IMR-90 (cell line): ENCODE results near the gene DDR1. TPM values are rescaled to one million over a fixed set of nuclear protein-coding genes. Genes with fewer than 3 reads are reported as not detected.

Experiments used
- ATAC-seq: fragments of 200-7000 bp; cut with Tn5 transposase; 2 replicates; pipeline ENCODE4 v1.9.1; 2020; ENCODE audit warnings: low read depth, mild to moderate bottlenecking, moderate library complexity
- BruUV-seq: library from RNA; stranded (reverse); fragments of 400-500 nt; replicated peaks from 2 replicates; lab custom pipeline; 2021; lab: Mats Ljungman, UMichigan
- CTCF ChIA-PET: fragments of 300-600 bp; formaldehyde crosslinking; extraction: SDS; loops from one replicate; lab custom pipeline; 2021; ENCODE audit warnings: antibody characterized with exemption; lab: Yijun Ruan, JAX
- POLR2A ChIA-PET: fragments of 300-600 bp; sonication (Branson Sonifier 250); formaldehyde crosslinking; loops from one replicate; lab custom pipeline; 2022; ENCODE audit warnings: antibody characterized with exemption; ENCODE audit not compliant: unreplicated experiment; lab: Charles Lee
- DNase-seq: peaks from one replicate; pipeline ENCODE4 v3.0.0; 2013
- H2AFZ ChIP-seq: replicated peaks from 2 replicates; pipeline ENCODE3; 2013; ENCODE audit warnings: low read length, mild to moderate bottlenecking; ENCODE audit not compliant: poor library complexity
- H2AK5ac ChIP-seq: 2 replicates; pipeline ENCODE4 v1.6.1; 2013; ENCODE audit warnings: low read depth, low read length, inconsistent platforms
- H2AK9ac ChIP-seq: replicated peaks from 2 replicates; pipeline ENCODE3; 2013; ENCODE audit warnings: mild to moderate bottlenecking, low read depth, low read length, moderate library complexity; ENCODE audit not compliant: poor library complexity
- H2BK120ac ChIP-seq: 2 replicates; pipeline ENCODE4 v1.6.1; 2013; ENCODE audit warnings: low read depth, low read length, inconsistent platforms
- H2BK15ac ChIP-seq: 3 replicates; pipeline ENCODE4 v1.6.1; 2013; ENCODE audit warnings: low read depth, low read length, inconsistent platforms
- H2BK20ac ChIP-seq: 2 replicates; pipeline ENCODE4 v1.6.1; 2013; ENCODE audit warnings: low read depth, mild to moderate bottlenecking, inconsistent platforms, low read length, moderate library complexity
- H2BK5ac ChIP-seq: 2 replicates; pipeline ENCODE4 v1.6.1; 2013; ENCODE audit warnings: mild to moderate bottlenecking, low read depth, low read length, inconsistent platforms; ENCODE audit not compliant: poor library complexity, severe bottlenecking
- H3K14ac ChIP-seq: replicated peaks from 2 replicates; pipeline ENCODE4 v1.6.1; 2013; ENCODE audit warnings: low read depth, low read length, inconsistent platforms
- H3K18ac ChIP-seq: 2 replicates; pipeline ENCODE4 v1.6.1; 2013; ENCODE audit warnings: low read depth, low read length, control low read depth
- H3K23ac ChIP-seq: 2 replicates; pipeline ENCODE4 v1.6.1; 2013; ENCODE audit warnings: low read depth, low read length, inconsistent platforms
- H3K27ac ChIP-seq: 2 replicates; pipeline ENCODE4 v1.5.1; 2013; ENCODE audit warnings: mild to moderate bottlenecking, control low read depth, low read length; ENCODE audit not compliant: insufficient read depth
- H3K27me3 ChIP-seq: 2 replicates; pipeline ENCODE4 v1.6.1; 2013; ENCODE audit warnings: low read length; ENCODE audit not compliant: control insufficient read depth, insufficient read depth
- H3K36me3 ChIP-seq: 2 replicates; pipeline ENCODE4 v1.6.1; 2013; ENCODE audit warnings: low read length, mixed read lengths; ENCODE audit not compliant: control insufficient read depth, insufficient read depth
- H3K4ac ChIP-seq: 2 replicates; pipeline ENCODE4 v1.6.1; 2013; ENCODE audit warnings: low read depth, low read length, inconsistent platforms
- H3K4me1 ChIP-seq: 2 replicates; pipeline ENCODE4 v1.6.1; 2013; ENCODE audit warnings: low read length, mixed read lengths; ENCODE audit not compliant: control insufficient read depth, insufficient read depth
- H3K4me2 ChIP-seq: 2 replicates; pipeline ENCODE4 v1.6.1; 2013; ENCODE audit warnings: low read depth, mild to moderate bottlenecking, control low read depth, low read length, moderate library complexity
- H3K4me3 ChIP-seq: 2 replicates; pipeline ENCODE4 v1.5.1; 2013; ENCODE audit warnings: low read depth, mild to moderate bottlenecking, control low read depth, low read length, moderate library complexity; ENCODE audit not compliant: insufficient read depth
- H3K56ac ChIP-seq: 2 replicates; pipeline ENCODE4 v1.6.1; 2013; ENCODE audit warnings: low read length, inconsistent platforms; ENCODE audit not compliant: insufficient read depth; ENCODE audit errors: extremely low read depth
- H3K79me1 ChIP-seq, 2 experiments: 2 replicates each; pipeline ENCODE4 v1.6.1; 2013; ENCODE audit warnings: low read length in 2 of 2, inconsistent platforms in 1 of 2, low read depth in 1 of 2
- H3K9ac ChIP-seq: 2 replicates; pipeline ENCODE4 v1.6.1; 2013; ENCODE audit warnings: low read depth, low read length, control low read depth
- H3K9me1 ChIP-seq: 2 replicates; pipeline ENCODE4 v1.6.1; 2013; ENCODE audit warnings: low read length, inconsistent platforms; ENCODE audit not compliant: insufficient read depth
- H3K9me3 ChIP-seq: 2 replicates; pipeline ENCODE4 v1.6.1; 2013; ENCODE audit warnings: low read length; ENCODE audit not compliant: control insufficient read depth, insufficient read depth
- H4K20me1 ChIP-seq: 2 replicates; pipeline ENCODE4 v1.6.1; 2013; ENCODE audit warnings: low read length, inconsistent platforms; ENCODE audit not compliant: insufficient read depth
- H4K5ac ChIP-seq: 2 replicates; pipeline ENCODE4 v1.6.1; 2013; ENCODE audit warnings: mild to moderate bottlenecking, low read depth, low read length, control low read depth
- H4K8ac ChIP-seq, 2 experiments: 2 replicates each; pipeline ENCODE4 v1.6.1; 2013; ENCODE audit warnings: low read depth in 2 of 2, low read length in 2 of 2, control low read depth in 1 of 2, inconsistent platforms in 1 of 2
- H4K91ac ChIP-seq: 2 replicates; pipeline ENCODE4 v1.6.1; 2013; ENCODE audit warnings: low read depth, low read length, inconsistent platforms; ENCODE audit not compliant: insufficient read depth
- BHLHE40 ChIP-seq: fragments of 150-350 bp; IDR thresholded peaks from 2 replicates; pipeline ENCODE4 v1.6.1; 2016; ENCODE audit warnings: mild to moderate bottlenecking, low read depth, low read length
- ELK1 ChIP-seq: fragments of 150-350 bp; IDR thresholded peaks from 2 replicates; pipeline ENCODE4 v1.6.1; 2016; ENCODE audit warnings: low read depth, mild to moderate bottlenecking, low read length, moderate library complexity, borderline replicate concordance
- FOS ChIP-seq: fragments of 150-350 bp; IDR thresholded peaks from 2 replicates; pipeline ENCODE4 v1.6.1; 2016; ENCODE audit warnings: low read depth, low read length
- MAZ ChIP-seq: IDR thresholded peaks from 2 replicates; pipeline ENCODE4 v1.6.1; 2012; ENCODE audit warnings: low read depth, mild to moderate bottlenecking, low read length, improper control_type of control experiment, moderate library complexity, borderline replicate concordance
- NFE2L2 ChIP-seq: fragments of 150-350 bp; IDR thresholded peaks from 2 replicates; pipeline ENCODE4 v1.6.1; 2016; ENCODE audit warnings: low read depth, mild to moderate bottlenecking, low read length
- SMC3 ChIP-seq: fragments of 150-350 bp; IDR thresholded peaks from 2 replicates; pipeline ENCODE4 v1.6.1; 2016; ENCODE audit warnings: low read depth, mild to moderate bottlenecking, antibody characterized with exemption, low read length, moderate library complexity
- WGBS, 2 experiments: methylation state at CpG; one replicate each; pipeline versions ENCODE4 v1.1.5 to v1.1.7; 2013; ENCODE audit warnings: missing lambda C conversion rate in 2 of 2; ENCODE audit not compliant: insufficient read length in 1 of 2; ENCODE audit errors: extremely low coverage in 2 of 2; 5-methylcytosine and 5-hydroxymethylcytosine counted together
- dilution Hi-C: fragments of 300-500 bp; cut with HindIII; formaldehyde crosslinking; loops from one replicate; pipeline ENCODE4 v1.14.3; 2018; ENCODE audit warnings: low sequenced_read_pairs; ENCODE audit not compliant: unreplicated experiment
- in situ Hi-C: fragments of 300-500 bp; cut with MboI; formaldehyde crosslinking; loops from 3 replicates; pipeline ENCODE4 v1.14.3; 2019; ENCODE audit warnings: low sequenced_read_pairs, inconsistent platforms, mixed read lengths
- intact Hi-C: fragments of 100-400 bp; cut with micrococcal nuclease; formaldehyde crosslinking; loops from 2 replicates; pipeline ENCODE4 v1.10.0; 2022
- polyA plus RNA-seq, 3 experiments: library from polyadenylated mRNA; depleted of rRNA; stranded (reverse); fragments of >200 nt; gene quantifications; 2 replicates each; pipeline ENCODE4 v1.2.3, GENCODE V29; 2012; ENCODE audit warnings: low replicate concordance in 1 of 3
- total RNA-seq: library from RNA; depleted of rRNA; stranded (reverse); fragments of >200 nt; gene quantifications from 2 replicates; pipeline ENCODE4 v1.2.3, GENCODE V29; 2012

The DDR1 gene
- total and polyA plus RNA-seq, 2 of the 4 experiments (the other 2 are of a cell fraction) = 5.6 to 19.6 TPM

- DNase-seq = no peak
- Histone ChIP-seq H3K27me3 (no peaks in the 10 kb centered on the region), H3K9me3 (no peaks in the 10 kb centered on the region), H3K18ac (no peak overlapping the region), H2BK5ac (no peak overlapping the region), H3K4me3 (no peak overlapping the region), H4K91ac (no peak overlapping the region), H2AK9ac (no peak overlapping the region), H3K23ac (no peak overlapping the region), H3K56ac (no peak overlapping the region), H2BK20ac (no peak overlapping the region), H3K14ac (no peak overlapping the region), H4K5ac (no peak overlapping the region), H4K20me1 (no peaks in the 10 kb centered on the region; the same call in 1 of the 2 replicates), H3K36me3 (peaks cover 73% of the 10 kb centered on the region), H3K9ac (no peak overlapping the region), H3K79me1 (peaks cover 3 to 26% of the 10 kb centered on the region in 2 experiments), H2BK120ac (no peak overlapping the region), H3K9me1 (no peaks in the 10 kb centered on the region), H3K4me1 (peaks cover 4% of the 10 kb centered on the region; the same call in 1 of the 2 replicates), H2AFZ (no peak overlapping the region), H3K4ac (no peak overlapping the region), H2AK5ac (no peak overlapping the region), H4K8ac (no peak overlapping the region), H3K4me2 (no peak overlapping the region), H2BK15ac (no peak overlapping the region), H3K27ac (no peak overlapping the region)
- no peak for ATAC-seq
- no TSS peak for BruUV-seq
- 90% methylated on average over 3 of the region's 8 CpGs; no CpG with 5 or more reads in 1 of the 2 experiments for WGBS, 2 experiments
- no peak for TF ChIP-seq ELK1
- no peak for TF ChIP-seq NFE2L2
- no peak for TF ChIP-seq FOS
- no peak for TF ChIP-seq MAZ
- TF ChIP-seq SMC3 = no peak
- no peak for TF ChIP-seq BHLHE40
- in situ Hi-C loops = no loop called here
- POLR2A ChIA-PET = no interaction called here
- dilution Hi-C loops = no loop called here
- intact Hi-C loops = no loop called here
- CTCF ChIA-PET = no interaction called here
Observed at GRCh38 chr6:30893666-30894065, 9.3 kb downstream of the DDR1 start.
